ENCODE measurements around the gene COASY.
A peak's percentile ranks its signal among the peaks of the same experiment; 100 is the strongest.

The COASY gene

DNA sequence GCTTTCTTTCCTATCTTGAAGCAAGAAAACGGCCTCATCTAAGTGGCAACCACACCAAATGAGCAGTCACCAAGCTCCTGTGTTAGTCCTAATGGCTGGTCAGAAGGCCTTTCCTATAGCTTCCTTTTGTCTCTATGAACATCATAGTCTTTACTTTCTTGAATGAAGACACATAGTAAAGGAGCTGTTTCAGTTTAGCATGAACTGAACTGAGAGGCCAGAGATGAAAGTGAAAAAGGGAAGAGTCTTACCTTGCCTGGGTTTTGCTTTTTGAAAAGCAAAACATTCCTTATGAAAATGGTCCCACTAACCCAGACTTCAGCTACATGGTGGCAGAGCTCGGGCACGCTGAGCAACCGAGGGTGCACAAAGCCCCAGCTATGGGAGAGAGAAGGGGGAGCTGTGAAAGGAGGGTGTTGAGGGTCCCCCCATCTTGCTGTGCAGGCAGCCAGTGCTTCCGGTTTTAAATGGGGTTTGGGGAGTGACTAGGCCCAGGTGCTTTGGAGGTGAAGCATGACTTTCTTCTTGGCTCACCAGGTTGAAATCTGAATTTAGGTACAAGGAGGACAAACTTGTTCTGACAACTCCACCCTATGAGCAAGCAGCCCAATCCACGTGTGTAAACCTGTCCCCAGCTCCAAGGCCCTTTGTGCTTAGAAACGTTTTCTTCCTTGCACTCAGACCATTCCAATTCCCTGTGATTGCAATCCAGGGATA is 24.7 kb downstream of the COASY start:
- Histone ChIP-seq H3K79me2 (ENCODE audit: low read length) (peaks cover 68% of the 10 kb centered on the region), H3K9ac (ENCODE audit: low read length) (peak overlapping the region; percentile 21; the same call in 1 of the 2 replicates), H3K4me1 (ENCODE audit: low read length) (peaks cover 44% of the 10 kb centered on the region), H3K4me3 (ENCODE audit: low read length) (peak overlapping the region; percentile 21), H3F3A (ENCODE audit: insufficient read depth, low read length) (peaks cover 32% of the 10 kb centered on the region), H3K4me2 (ENCODE audit: low read depth, low read length) (peak overlapping the region; percentile 60), H3K36me3 (replicated peaks; ENCODE audit: insufficient read depth, low read length) (peaks cover 15% of the 10 kb centered on the region), H3K9me3 (replicated peaks; ENCODE audit: insufficient read depth, low read length) (no peaks in the 10 kb centered on the region), H3K27ac (ENCODE audit: low read length) (peak overlapping the region; percentile 72), H3K9me2 (replicated peaks; ENCODE audit: insufficient read depth, low read length) (no peaks in the 10 kb centered on the region), H3K27me3 (replicated peaks; ENCODE audit: insufficient read depth, low read length) (no peaks in the 10 kb centered on the region), H4K20me1 (ENCODE audit: insufficient read depth, low read length) (no peaks in the 10 kb centered on the region), H2AFZ (ENCODE audit: low read length) (no peak overlapping the region)
- no peak for TF ChIP-seq EZH2phosphoT487 (IDR thresholded peaks at IDR 0.05; ENCODE audit: low read length)
- TF ChIP-seq, protein P1, sequence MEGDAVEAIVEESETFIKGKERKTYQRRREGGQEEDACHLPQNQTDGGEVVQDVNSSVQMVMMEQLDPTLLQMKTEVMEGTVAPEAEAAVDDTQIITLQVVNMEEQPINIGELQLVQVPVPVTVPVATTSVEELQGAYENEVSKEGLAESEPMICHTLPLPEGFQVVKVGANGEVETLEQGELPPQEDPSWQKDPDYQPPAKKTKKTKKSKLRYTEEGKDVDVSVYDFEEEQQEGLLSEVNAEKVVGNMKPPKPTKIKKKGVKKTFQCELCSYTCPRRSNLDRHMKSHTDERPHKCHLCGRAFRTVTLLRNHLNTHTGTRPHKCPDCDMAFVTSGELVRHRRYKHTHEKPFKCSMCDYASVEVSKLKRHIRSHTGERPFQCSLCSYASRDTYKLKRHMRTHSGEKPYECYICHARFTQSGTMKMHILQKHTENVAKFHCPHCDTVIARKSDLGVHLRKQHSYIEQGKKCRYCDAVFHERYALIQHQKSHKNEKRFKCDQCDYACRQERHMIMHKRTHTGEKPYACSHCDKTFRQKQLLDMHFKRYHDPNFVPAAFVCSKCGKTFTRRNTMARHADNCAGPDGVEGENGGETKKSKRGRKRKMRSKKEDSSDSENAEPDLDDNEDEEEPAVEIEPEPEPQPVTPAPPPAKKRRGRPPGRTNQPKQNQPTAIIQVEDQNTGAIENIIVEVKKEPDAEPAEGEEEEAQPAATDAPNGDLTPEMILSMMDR (IDR thresholded peaks at IDR 0.05; ENCODE audit: low read length): no peak
- TF ChIP-seq EZH2 (optimal IDR thresholded peaks at IDR 0.05; ENCODE audit: low read depth, low read length): no peak
- DNase-seq: peak; percentile 71

DNA sequence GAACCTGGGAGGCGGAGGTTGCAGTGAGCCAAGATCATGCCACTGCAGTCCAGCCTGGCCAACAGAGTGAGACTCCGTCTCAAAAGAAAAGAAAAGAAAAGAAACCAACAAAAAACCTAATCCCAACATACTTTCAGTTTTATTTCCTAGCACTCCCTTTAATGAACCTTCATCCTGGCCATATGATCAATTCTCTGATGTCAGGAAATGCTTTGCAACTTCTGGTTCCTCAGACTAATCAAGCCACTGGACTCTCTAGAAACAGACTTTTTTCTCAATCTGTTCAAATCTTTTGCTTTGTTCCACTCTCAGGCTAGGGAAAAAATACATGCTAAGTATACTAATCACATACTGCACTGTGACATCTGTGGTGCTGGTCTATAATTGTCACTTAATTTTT is 28.9 kb downstream of the COASY start:
- Histone ChIP-seq H3K27me3 (replicated peaks; ENCODE audit: insufficient read depth, low read length) (no peaks in the 10 kb centered on the region), H3K4me2 (ENCODE audit: low read depth, low read length) (no peak overlapping the region), H3F3A (ENCODE audit: insufficient read depth, low read length) (peaks cover 28% of the 10 kb centered on the region), H4K20me1 (ENCODE audit: insufficient read depth, low read length) (no peaks in the 10 kb centered on the region), H2AFZ (ENCODE audit: low read length) (no peak overlapping the region), H3K79me2 (ENCODE audit: low read length) (peaks cover 65% of the 10 kb centered on the region), H3K4me3 (ENCODE audit: low read length) (no peak overlapping the region), H3K27ac (ENCODE audit: low read length) (no peak overlapping the region), H3K36me3 (replicated peaks; ENCODE audit: insufficient read depth, low read length) (peaks cover 6% of the 10 kb centered on the region), H3K9me2 (replicated peaks; ENCODE audit: insufficient read depth, low read length) (no peaks in the 10 kb centered on the region), H3K9ac (ENCODE audit: low read length) (no peak overlapping the region), H3K4me1 (ENCODE audit: low read length) (peaks cover 34% of the 10 kb centered on the region), H3K9me3 (replicated peaks; ENCODE audit: insufficient read depth, low read length) (no peaks in the 10 kb centered on the region)
- TF ChIP-seq EZH2phosphoT487 (IDR thresholded peaks at IDR 0.05; ENCODE audit: low read length) (no peak), EZH2 (optimal IDR thresholded peaks at IDR 0.05; ENCODE audit: low read depth, low read length) (no peak)
- TF ChIP-seq, protein P1 (IDR thresholded peaks at IDR 0.05; ENCODE audit: low read length): no peak
- DNase-seq: no peak

- Histone ChIP-seq H3K27me3 (replicated peaks; ENCODE audit: insufficient read depth, low read length) (no peaks in the 10 kb centered on the region), H2AFZ (ENCODE audit: low read length) (no peak overlapping the region), H3K36me3 (replicated peaks; ENCODE audit: insufficient read depth, low read length) (peaks cover 6% of the 10 kb centered on the region), H3K27ac (ENCODE audit: low read length) (no peak overlapping the region), H3K9ac (ENCODE audit: low read length) (no peak overlapping the region), H3K9me3 (replicated peaks; ENCODE audit: insufficient read depth, low read length) (no peaks in the 10 kb centered on the region), H3K4me2 (ENCODE audit: low read depth, low read length) (no peak overlapping the region), H3F3A (ENCODE audit: insufficient read depth, low read length) (peaks cover 23% of the 10 kb centered on the region), H3K9me2 (replicated peaks; ENCODE audit: insufficient read depth, low read length) (no peaks in the 10 kb centered on the region), H3K79me2 (ENCODE audit: low read length) (peaks cover 66% of the 10 kb centered on the region), H4K20me1 (ENCODE audit: insufficient read depth, low read length) (no peaks in the 10 kb centered on the region), H3K4me3 (ENCODE audit: low read length) (no peak overlapping the region), H3K4me1 (ENCODE audit: low read length) (peaks cover 28% of the 10 kb centered on the region)
- no peak for TF ChIP-seq EZH2phosphoT487 (IDR thresholded peaks at IDR 0.05; ENCODE audit: low read length)
- TF ChIP-seq, protein P1 (IDR thresholded peaks at IDR 0.05; ENCODE audit: low read length): no peak
- no peak for TF ChIP-seq EZH2 (optimal IDR thresholded peaks at IDR 0.05; ENCODE audit: low read depth, low read length)
- no peak for DNase-seq
Measured at GRCh38 chr17:42591411-42591810, 29.5 kb downstream of the COASY start.
